ENCODE results near the gene LURAP1L. TPM values are rescaled to one million over a fixed set of nuclear protein-coding genes. Genes with fewer than 3 reads are reported as not detected.

LURAP1L gene
- polyA plus RNA-seq, 4 donors: 3.5 to 17.5 (median 6.5) TPM

- no peaks in the 10 kb centered on the region for H3K36me3 ChIP-seq (ENCODE audit: control insufficient read depth in 3 of 3, insufficient read depth in 2 of 3, low read depth in 1 of 3, low read length in 3 of 3)
- no peak for FAIRE-seq
- no peaks in the 10 kb centered on the region for H3K27me3 ChIP-seq (ENCODE audit: control insufficient read depth in 3 of 3, insufficient read depth in 3 of 3, low read length in 3 of 3)
- H3K27ac ChIP-seq (ENCODE audit: low read depth in 1 of 3, low read length in 2 of 3): no peak overlapping the region
- no peak for DNase-seq
- WGBS, 3 donors: 34 to 38% (median 37%) methylated on average over 1 of the region's 1 CpG
- no peaks in the 10 kb centered on the region for H3K9me3 ChIP-seq (ENCODE audit: control insufficient read depth in 2 of 2, insufficient read depth in 1 of 2, low read depth in 1 of 2, low read length in 1 of 2)
- H3K4me3 ChIP-seq (ENCODE audit: low read depth in 1 of 3, low read length in 3 of 3): no peak overlapping the region
- H3K4me1 ChIP-seq (ENCODE audit: control insufficient read depth in 3 of 3, insufficient read depth in 2 of 3, low read depth in 1 of 3, low read length in 2 of 3): peaks cover 0 to 16% (median 0%) of the 10 kb centered on the region in 3 donors
Observed at GRCh38 chr9:12766357-12766756, 8.5 kb upstream of the LURAP1L start.

- H3K27ac ChIP-seq (ENCODE audit: low read depth in 1 of 3, low read length in 2 of 3): no peak overlapping the region
- FAIRE-seq (no peak), DNase-seq (peak; percentile 66 to 80)
- peaks cover 0 to 13% (median 0%) of the 10 kb centered on the region in 3 donors for H3K4me1 ChIP-seq (ENCODE audit: control insufficient read depth in 3 of 3, insufficient read depth in 2 of 3, low read depth in 1 of 3, low read length in 2 of 3)
- H3K27me3 ChIP-seq (ENCODE audit: control insufficient read depth in 3 of 3, insufficient read depth in 3 of 3, low read length in 3 of 3): no peaks in the 10 kb centered on the region
- no peaks in the 10 kb centered on the region for H3K9me3 ChIP-seq (ENCODE audit: control insufficient read depth in 2 of 2, insufficient read depth in 1 of 2, low read depth in 1 of 2, low read length in 1 of 2)
- no peak overlapping the region for H3K4me3 ChIP-seq (ENCODE audit: low read depth in 1 of 3, low read length in 3 of 3)
- 54 to 68% (median 57%) methylated on average over 4 of the region's 4 CpGs for WGBS, 3 donors
- no peaks in the 10 kb centered on the region for H3K36me3 ChIP-seq (ENCODE audit: control insufficient read depth in 3 of 3, insufficient read depth in 2 of 3, low read depth in 1 of 3, low read length in 3 of 3)
Observed at GRCh38 chr9:12770261-12770660, 4.6 kb upstream of the LURAP1L start.

- no peak for FAIRE-seq
- WGBS, 3 donors: 70 to 81% (median 73%) methylated on average over 3 of the region's 3 CpGs
Observed at GRCh38 chr9:12771891-12772290, 2.9 kb upstream of the LURAP1L start.

GRCh38 chr9:12773562-12773961, 1.3 kb upstream of the LURAP1L start:
- WGBS, 3 donors: 78 to 91% (median 86%) methylated on average over 2 of the region's 2 CpGs
- Histone ChIP-seq H3K27me3 (ENCODE audit: control insufficient read depth in 3 of 3, insufficient read depth in 3 of 3, low read length in 3 of 3) (no peaks in the 10 kb centered on the region), H3K36me3 (ENCODE audit: control insufficient read depth in 3 of 3, insufficient read depth in 2 of 3, low read depth in 1 of 3, low read length in 3 of 3) (no peaks in the 10 kb centered on the region), H3K4me1 (ENCODE audit: control insufficient read depth in 3 of 3, insufficient read depth in 2 of 3, low read depth in 1 of 3, low read length in 2 of 3) (peaks cover 0 to 18% (median 0%) of the 10 kb centered on the region in 3 donors), H3K27ac (ENCODE audit: low read depth in 1 of 3, low read length in 2 of 3) (no peak overlapping the region), H3K9me3 (ENCODE audit: control insufficient read depth in 2 of 2, insufficient read depth in 1 of 2, low read depth in 1 of 2, low read length in 1 of 2) (no peaks in the 10 kb centered on the region), H3K4me3 (ENCODE audit: low read depth in 1 of 3, low read length in 3 of 3) (no peak overlapping the region)
- DNase-seq (no peak), FAIRE-seq (no peak)

More at GRCh38 chr9:12771891-12772290, 2.9 kb upstream of the LURAP1L start:
- no peaks in the 10 kb centered on the region for H3K9me3 ChIP-seq (ENCODE audit: control insufficient read depth in 2 of 2, insufficient read depth in 1 of 2, low read depth in 1 of 2, low read length in 1 of 2)
- no peaks in the 10 kb centered on the region for H3K27me3 ChIP-seq (ENCODE audit: control insufficient read depth in 3 of 3, insufficient read depth in 3 of 3, low read length in 3 of 3)
- no peak overlapping the region for H3K4me3 ChIP-seq (ENCODE audit: low read depth in 1 of 3, low read length in 3 of 3)
- H3K4me1 ChIP-seq (ENCODE audit: control insufficient read depth in 3 of 3, insufficient read depth in 2 of 3, low read depth in 1 of 3, low read length in 2 of 3): peaks cover 0 to 5% (median 0%) of the 10 kb centered on the region in 3 donors
- no peak overlapping the region for H3K27ac ChIP-seq (ENCODE audit: low read depth in 1 of 3, low read length in 2 of 3)
- DNase-seq: no peak
- H3K36me3 ChIP-seq (ENCODE audit: control insufficient read depth in 3 of 3, insufficient read depth in 2 of 3, low read depth in 1 of 3, low read length in 3 of 3): no peaks in the 10 kb centered on the region

GRCh38 chr9:12775679-12776512, 1.1 kb downstream of the LURAP1L start:
- H3K27ac ChIP-seq (ENCODE audit: low read depth in 1 of 3, low read length in 2 of 3): peak overlapping the region; percentile 87 to 92 (median 89)

GRCh38 chr9:12776513-12777055, 1.8 kb downstream of the LURAP1L start:
- Histone ChIP-seq H3K27me3 (ENCODE audit: control insufficient read depth in 3 of 3, insufficient read depth in 3 of 3, low read length in 3 of 3) (no peaks in the 10 kb centered on the region), H3K9me3 (ENCODE audit: control insufficient read depth in 2 of 2, insufficient read depth in 1 of 2, low read depth in 1 of 2, low read length in 1 of 2) (no peaks in the 10 kb centered on the region), H3K4me1 (ENCODE audit: control insufficient read depth in 3 of 3, insufficient read depth in 2 of 3, low read depth in 1 of 3, low read length in 2 of 3) (peaks cover 0 to 13% (median 0%) of the 10 kb centered on the region in 3 donors), H3K27ac (ENCODE audit: low read depth in 1 of 3, low read length in 2 of 3) (peak overlapping the region; percentile 87 to 92 (median 89)), H3K36me3 (ENCODE audit: control insufficient read depth in 3 of 3, insufficient read depth in 2 of 3, low read depth in 1 of 3, low read length in 3 of 3) (no peaks in the 10 kb centered on the region), H3K4me3 (ENCODE audit: low read depth in 1 of 3, low read length in 3 of 3) (peak overlapping the region; percentile 22 to 80 (median 79))
- 3 to 5% (median 3%) methylated on average over 8 of the region's 8 CpGs for WGBS, 3 donors
- DNase-seq: no peak
- no peak for FAIRE-seq

More at GRCh38 chr9:12775679-12776512, 1.1 kb downstream of the LURAP1L start:
- H3K27me3 ChIP-seq (ENCODE audit: control insufficient read depth in 3 of 3, insufficient read depth in 3 of 3, low read length in 3 of 3): no peaks in the 10 kb centered on the region
- DNase-seq: peak; percentile 88 to 92
- H3K4me1 ChIP-seq (ENCODE audit: control insufficient read depth in 3 of 3, insufficient read depth in 2 of 3, low read depth in 1 of 3, low read length in 2 of 3): peaks cover 0 to 13% (median 0%) of the 10 kb centered on the region in 3 donors
- 0 to 1% (median 1%) methylated on average over 38 to 50 of the region's 50 CpGs for WGBS, 3 donors
- FAIRE-seq: no peak
- H3K4me3 ChIP-seq (ENCODE audit: low read depth in 1 of 3, low read length in 3 of 3): peak overlapping the region; percentile 71 to 80 (median 79)
- no peaks in the 10 kb centered on the region for H3K9me3 ChIP-seq (ENCODE audit: control insufficient read depth in 2 of 2, insufficient read depth in 1 of 2, low read depth in 1 of 2, low read length in 1 of 2)
- no peaks in the 10 kb centered on the region for H3K36me3 ChIP-seq (ENCODE audit: control insufficient read depth in 3 of 3, insufficient read depth in 2 of 3, low read depth in 1 of 3, low read length in 3 of 3)

GRCh38 chr9:12777121-12778022, 2.6 kb downstream of the LURAP1L start:
- Histone ChIP-seq H3K4me3 (ENCODE audit: low read depth in 1 of 3, low read length in 3 of 3) (peak overlapping the region in 1 of 3 donors; percentile 79), H3K27ac (ENCODE audit: low read depth in 1 of 3, low read length in 2 of 3) (peak overlapping the region in 2 of 3 donors; percentile 87 to 92), H3K36me3 (ENCODE audit: control insufficient read depth in 3 of 3, insufficient read depth in 2 of 3, low read depth in 1 of 3, low read length in 3 of 3) (no peaks in the 10 kb centered on the region), H3K9me3 (ENCODE audit: control insufficient read depth in 2 of 2, insufficient read depth in 1 of 2, low read depth in 1 of 2, low read length in 1 of 2) (no peaks in the 10 kb centered on the region), H3K4me1 (ENCODE audit: control insufficient read depth in 3 of 3, insufficient read depth in 2 of 3, low read depth in 1 of 3, low read length in 2 of 3) (peaks cover 0 to 13% (median 0%) of the 10 kb centered on the region in 3 donors), H3K27me3 (ENCODE audit: control insufficient read depth in 3 of 3, insufficient read depth in 3 of 3, low read length in 3 of 3) (no peaks in the 10 kb centered on the region)
- DNase-seq: no peak
- FAIRE-seq: no peak
- WGBS, 3 donors: 44 to 52% (median 51%) methylated on average over 7 of the region's 7 CpGs

GRCh38 chr9:12778389-12778788, 3.6 kb downstream of the LURAP1L start:
- DNase-seq (no peak), FAIRE-seq (no peak)
- 68 to 89% (median 82%) methylated on average over 3 of the region's 3 CpGs for WGBS, 3 donors
- H3K27ac ChIP-seq (ENCODE audit: low read depth in 1 of 3, low read length in 2 of 3): peak overlapping the region in 1 of 3 donors; percentile 13
- H3K4me3 ChIP-seq (ENCODE audit: low read depth in 1 of 3, low read length in 3 of 3): peak overlapping the region in 1 of 3 donors; percentile 4
- no peaks in the 10 kb centered on the region for H3K36me3 ChIP-seq (ENCODE audit: control insufficient read depth in 3 of 3, insufficient read depth in 2 of 3, low read depth in 1 of 3, low read length in 3 of 3)
- no peaks in the 10 kb centered on the region for H3K9me3 ChIP-seq (ENCODE audit: control insufficient read depth in 2 of 2, insufficient read depth in 1 of 2, low read depth in 1 of 2, low read length in 1 of 2)
- H3K27me3 ChIP-seq (ENCODE audit: control insufficient read depth in 3 of 3, insufficient read depth in 3 of 3, low read length in 3 of 3): no peaks in the 10 kb centered on the region
- peaks cover 0 to 13% (median 0%) of the 10 kb centered on the region in 3 donors for H3K4me1 ChIP-seq (ENCODE audit: control insufficient read depth in 3 of 3, insufficient read depth in 2 of 3, low read depth in 1 of 3, low read length in 2 of 3)

Measured in small intestine (tissue), 7 donors.